Kidney glomerular epithelial cell (primary cell): ENCODE results near the gene DLGAP1.

Source experiments
- DNase-seq: peaks from one replicate; lab custom pipeline; 2025; lab: John Stamatoyannopoulos, UW

Gene DLGAP1

DNA sequence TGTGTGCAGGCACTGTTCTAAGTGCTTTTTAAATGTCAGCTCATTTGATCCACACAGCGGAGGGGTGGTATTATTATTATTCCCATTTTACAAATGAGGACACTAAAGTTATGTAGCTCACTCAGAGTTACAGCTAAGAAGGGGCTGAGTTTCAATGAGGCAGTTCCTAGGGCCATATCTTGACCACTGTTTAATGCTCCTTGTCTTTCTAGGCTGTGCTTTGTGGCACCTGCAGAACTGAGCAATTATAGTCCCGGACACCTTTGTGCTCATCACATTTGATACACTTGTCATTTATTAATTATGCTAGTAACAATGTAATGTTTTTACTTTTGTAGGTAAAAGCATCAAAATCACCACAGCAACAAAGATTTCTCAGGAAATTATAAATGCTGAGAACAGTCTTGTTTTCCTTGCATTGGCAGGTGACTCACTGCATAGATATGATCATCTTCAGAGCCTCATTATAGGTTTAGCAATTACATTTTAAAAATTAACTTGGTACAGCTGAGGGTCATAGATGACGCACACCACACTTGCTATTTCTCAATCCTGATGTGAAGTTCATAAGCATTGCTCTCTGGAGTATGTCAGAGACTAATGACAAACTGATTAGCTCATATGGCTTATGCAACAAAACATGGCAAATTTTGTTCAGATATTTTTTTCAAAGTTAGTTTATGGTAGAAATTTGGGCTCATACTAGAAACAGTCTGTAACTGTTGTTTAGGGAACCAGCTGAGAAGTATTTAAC lies 638.3 kb downstream of the DLGAP1 start:
- peak; percentile 100 for DNase-seq

DNA sequence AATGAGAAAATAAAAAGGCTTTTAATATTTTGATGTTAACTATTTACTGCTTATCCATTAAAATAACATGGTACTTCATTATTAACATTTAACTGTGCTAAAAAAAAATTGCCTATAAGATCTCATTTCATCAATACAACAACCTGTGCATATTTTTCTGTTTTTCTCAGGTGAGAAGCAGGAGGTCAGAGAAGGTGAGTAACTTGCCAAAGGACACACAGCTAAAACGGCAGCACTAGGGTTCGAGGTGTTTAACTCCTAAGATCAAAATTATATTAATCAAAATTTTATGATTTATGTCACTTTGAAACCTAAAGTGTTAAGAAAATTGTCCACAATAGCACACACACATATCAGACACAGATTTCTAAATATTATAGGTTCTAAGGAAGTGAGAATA lies 639.1 kb downstream of the DLGAP1 start:
- no peak for DNase-seq

DNA sequence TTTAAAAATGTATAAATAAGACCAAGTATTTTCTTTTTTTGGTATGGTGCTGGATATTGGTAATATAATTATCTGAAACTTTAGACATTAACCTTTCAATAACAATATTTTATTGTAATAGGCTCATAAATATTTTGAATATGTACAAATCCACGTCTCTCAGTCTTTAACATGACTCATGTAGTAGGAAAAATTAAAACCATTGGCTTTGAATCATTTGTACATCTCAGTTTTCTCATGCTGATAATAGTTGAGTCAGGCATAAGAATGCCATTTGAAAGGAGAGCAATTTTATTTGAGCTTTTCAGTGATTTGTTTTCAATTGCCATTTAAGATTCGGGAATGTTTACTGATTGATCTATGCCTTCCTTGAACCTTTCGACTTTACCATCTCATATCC lies 640.3 kb downstream of the DLGAP1 start:
- DNase-seq: no peak

- no peak for DNase-seq
These were observed 644.8 kb downstream of the DLGAP1 start for GRCh38 chr18:3810296-3810695.

GRCh38 chr18:3808985-3809780 lies 645.9 kb downstream of the DLGAP1 start:
- DNase-seq: no peak

- no peak for DNase-seq
These were observed 648.5 kb downstream of the DLGAP1 start for GRCh38 chr18:3806656-3807055.

- DNase-seq: no peak
These were observed 650.8 kb downstream of the DLGAP1 start for GRCh38 chr18:3804336-3804735.

- no peak for DNase-seq
These were observed 651.8 kb downstream of the DLGAP1 start for GRCh38 chr18:3803350-3803749.

GRCh38 chr18:3799515-3799914 lies 655.6 kb downstream of the DLGAP1 start:
- DNase-seq: peak; percentile 60

DNA sequence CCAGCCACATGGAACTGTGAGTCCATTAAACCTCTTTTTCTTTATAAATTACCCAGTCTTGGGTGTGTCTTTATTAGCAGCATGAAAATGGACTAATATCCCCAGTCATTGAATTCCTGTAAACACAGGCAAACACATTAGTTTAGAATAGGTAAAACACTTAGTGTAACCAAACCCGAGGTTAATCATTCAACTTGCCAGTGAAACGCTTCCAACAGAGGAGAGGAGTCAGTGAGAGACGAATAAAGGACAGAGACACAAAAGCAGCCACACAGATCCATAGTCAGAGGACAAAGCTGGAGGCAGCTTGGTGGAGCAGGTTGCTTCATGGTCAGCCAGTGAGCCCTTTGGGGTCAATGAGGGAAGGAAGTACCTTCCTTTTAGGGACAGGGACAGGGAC lies 657.1 kb downstream of the DLGAP1 start:
- peak; percentile 4 for DNase-seq

DNA sequence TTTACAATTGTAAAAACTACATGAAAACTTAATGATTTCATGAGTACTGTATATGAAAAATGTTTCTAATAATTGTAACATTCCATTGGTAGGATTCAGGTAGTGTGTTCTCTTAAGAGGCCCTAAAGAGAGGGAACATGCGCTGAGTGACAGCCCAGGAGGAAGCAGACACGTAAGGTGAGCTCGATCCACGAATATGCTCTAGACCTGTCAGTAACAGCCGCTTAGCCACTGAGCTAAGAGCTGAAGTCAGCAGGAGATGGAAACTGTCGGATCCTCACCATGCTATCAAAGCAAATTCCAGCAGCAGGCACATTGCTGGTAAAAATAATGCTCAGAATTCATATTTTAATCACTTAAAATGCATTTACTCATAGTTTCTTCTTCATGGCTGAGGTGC lies 658.7 kb downstream of the DLGAP1 start:
- no peak for DNase-seq

- DNase-seq: no peak
These were observed 660.4 kb downstream of the DLGAP1 start for GRCh38 chr18:3794537-3795348.

GRCh38 chr18:3793545-3793944 lies 661.6 kb downstream of the DLGAP1 start:
- DNase-seq: no peak

DNA sequence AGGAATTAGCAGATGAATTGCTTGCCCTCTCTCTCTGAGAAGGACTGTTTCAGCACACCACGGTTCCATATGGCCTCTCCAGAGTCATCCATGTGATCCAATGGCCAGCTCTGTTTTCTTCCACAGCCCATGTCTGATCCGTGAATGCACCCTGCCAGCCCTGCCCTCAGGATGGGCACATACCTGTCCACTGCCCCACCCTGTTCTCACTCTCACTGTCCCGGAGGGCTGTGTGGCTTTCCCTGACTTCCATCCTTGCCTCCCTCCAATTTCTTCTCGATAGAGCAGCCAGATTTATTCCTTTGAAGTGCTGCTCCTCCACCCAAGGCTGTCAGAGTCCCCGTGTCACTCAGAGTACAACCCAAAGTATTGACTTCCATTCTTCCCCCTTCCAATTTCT lies 662.0 kb downstream of the DLGAP1 start:
- no peak for DNase-seq

GRCh38 chr18:3792711-3793110 lies 662.4 kb downstream of the DLGAP1 start:
- no peak for DNase-seq

DNA sequence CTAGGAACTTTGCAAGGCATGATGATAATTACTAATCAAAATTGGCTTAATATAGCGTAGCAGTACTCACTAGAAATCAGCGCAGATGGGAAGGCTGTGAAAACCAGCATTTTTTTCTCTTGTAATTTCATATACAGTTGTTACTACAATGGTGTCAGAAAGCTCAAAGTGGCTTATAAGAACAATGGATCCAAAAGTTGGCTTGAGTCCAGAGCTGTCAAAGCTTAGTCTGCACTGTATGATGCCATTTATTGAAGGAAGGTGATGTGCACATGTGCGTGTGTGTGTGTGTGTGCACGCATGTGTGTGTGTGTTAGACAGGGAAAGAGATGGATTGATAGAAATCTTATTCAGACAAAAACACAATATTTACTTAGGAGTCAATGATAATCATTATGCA lies 663.9 kb downstream of the DLGAP1 start:
- no peak for DNase-seq

DNA sequence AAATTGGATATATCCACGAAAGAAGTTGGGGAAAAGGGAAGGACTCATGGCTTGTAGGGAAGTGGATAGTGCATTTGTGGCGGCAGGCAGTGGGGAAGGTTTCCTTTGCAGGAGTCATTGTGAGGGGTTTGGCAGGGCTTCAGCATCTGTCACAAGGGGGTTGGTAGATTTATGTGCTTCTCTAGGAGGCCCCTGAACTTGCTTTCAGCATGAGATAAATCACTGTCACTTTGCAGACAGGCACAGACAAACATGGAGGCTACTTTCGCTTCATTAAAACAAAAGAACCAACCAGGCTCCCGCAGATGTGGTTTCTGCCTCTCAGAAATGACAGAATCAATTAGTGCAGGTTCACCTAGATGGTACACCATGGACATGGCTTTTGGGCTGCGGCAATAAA lies 664.4 kb downstream of the DLGAP1 start:
- DNase-seq: peak; percentile 33

- no peak for DNase-seq
These were observed 665.6 kb downstream of the DLGAP1 start for GRCh38 chr18:3789525-3789924.

DNA sequence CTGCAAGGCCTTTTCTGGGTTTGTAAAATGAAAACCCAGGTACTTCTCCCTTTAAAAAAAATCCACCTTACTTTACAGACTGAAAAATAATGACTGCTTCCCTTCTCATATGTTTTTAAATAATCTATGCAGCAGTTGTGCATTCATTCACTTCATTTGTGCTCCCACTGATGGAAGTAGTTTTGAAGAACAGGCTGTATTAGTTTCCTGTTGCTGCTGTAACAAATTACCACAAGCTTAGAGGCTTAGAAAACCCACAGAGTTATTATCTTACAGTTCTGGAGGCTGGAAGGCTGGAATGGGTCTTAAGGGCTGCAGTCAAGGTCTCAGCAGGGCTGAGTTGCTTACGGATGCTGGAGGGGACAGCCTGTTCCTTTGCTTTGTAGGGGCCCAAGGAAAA lies 670.2 kb downstream of the DLGAP1 start:
- DNase-seq: no peak

DNA sequence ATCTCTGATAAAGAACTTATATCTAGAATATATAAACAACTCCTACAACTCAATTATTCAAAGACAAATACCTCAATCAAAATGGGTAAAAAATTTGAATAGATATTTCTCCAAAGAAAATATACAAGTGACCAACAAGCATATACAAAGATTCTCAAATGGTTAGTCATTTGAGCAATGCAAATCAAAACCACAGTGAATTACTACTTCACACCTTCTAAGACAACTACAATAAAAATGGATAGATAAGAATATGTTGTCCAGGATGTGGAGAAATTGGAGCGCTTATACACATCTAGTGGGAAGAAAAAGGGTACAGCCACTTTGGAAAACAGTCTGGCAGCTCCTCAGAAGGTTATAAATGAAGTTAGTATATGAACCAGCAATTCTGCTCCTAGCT lies 672.2 kb downstream of the DLGAP1 start:
- no peak for DNase-seq

DNA sequence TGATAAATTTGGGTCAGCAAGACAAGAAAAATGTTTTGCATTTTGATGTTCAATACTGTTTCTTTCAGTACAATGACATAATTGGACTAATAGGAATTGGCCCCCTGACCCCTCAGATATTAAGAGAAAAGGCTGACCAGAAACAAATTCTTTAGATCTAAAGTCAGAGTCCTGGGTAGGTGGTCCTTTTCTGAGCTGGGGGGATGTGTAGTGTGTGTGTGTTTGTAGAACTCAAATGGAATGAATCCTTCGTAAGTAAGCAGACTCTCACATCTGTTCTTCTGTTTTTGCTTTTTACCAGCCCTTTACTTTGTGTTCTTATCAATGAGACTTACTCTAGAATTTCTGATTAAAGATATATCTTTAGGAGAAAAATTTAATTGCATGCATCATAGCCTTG lies 677.4 kb downstream of the DLGAP1 start:
- DNase-seq: no peak

DNA sequence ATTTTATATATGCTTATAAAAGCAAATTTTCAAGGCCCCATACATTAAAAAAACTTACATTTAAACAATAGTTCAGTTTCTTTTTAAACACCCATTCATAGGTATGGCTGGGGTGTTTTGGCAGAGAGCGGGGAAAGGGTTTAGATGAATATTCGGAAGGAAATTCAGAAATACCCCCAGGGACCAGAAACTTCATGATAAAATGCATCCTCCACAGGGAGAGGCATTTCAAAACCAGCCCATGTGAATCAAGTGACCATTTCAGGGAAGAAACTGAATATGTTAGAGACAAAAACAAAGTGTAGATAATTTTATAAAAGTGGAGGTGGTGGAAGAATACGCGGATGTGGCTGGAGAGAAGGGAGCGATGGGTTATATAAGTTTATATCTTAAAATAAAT lies 678.0 kb downstream of the DLGAP1 start:
- no peak for DNase-seq

DNA sequence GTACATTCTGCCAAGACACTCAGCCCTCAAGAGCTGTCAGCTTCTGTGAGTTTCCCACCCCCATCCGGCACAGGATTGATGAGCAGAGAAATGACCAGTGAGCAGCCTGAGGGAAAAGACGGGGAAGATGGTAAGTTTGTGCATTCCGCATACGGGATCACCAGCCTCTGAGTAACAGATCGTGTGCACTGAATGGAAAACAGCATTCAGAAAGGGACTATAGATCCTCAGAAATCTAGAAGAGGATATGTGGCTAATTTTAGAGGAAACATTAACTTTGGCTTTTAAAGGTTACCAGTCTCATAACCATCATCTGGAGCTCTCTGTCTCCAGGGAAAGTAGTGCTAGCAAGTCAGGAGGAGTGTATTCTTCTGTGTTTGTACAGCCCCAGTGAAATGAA lies 679.1 kb downstream of the DLGAP1 start:
- DNase-seq: no peak
